Measurements from ENCODE around the gene OR52K1.
A peak's percentile ranks its signal among the peaks of the same experiment; 100 is the strongest.
"Not testable (repeated sequence)": the region's sequence is repeated elsewhere in the genome, so short reads cannot be mapped to it uniquely, and the experiment has no call there.

Gene OR52K1

GRCh38 chr11:4523666-4524065 is 41.2 kb downstream of the OR52K1 start:
- Histone ChIP-seq H3K4me1 (ENCODE audit: control insufficient read depth, insufficient read depth, low read length, unreplicated experiment) (no peaks in the 10 kb centered on the region), H3K27me3 (ENCODE audit: insufficient read depth, low read length) (0 out of 2 replicates have a peak, but pooled peaks cover 3% of the 10 kb centered on the region), H3K27ac (ENCODE audit: low read depth, low read length) (no peak overlapping the region), H3K4me3 (ENCODE audit: low read depth, low read length) (no peak overlapping the region), H3K79me2 (ENCODE audit: control insufficient read depth, insufficient read depth, low read length, unreplicated experiment) (no peaks in the 10 kb centered on the region), H2AFZ (ENCODE audit: low read length, unreplicated experiment) (no peak overlapping the region), H3K36me3 (ENCODE audit: insufficient read depth, low read length) (no peaks in the 10 kb centered on the region)

GRCh38 chr11:4527926-4528325 is 45.5 kb downstream of the OR52K1 start:
- H3K79me2 ChIP-seq (ENCODE audit: control insufficient read depth, insufficient read depth, low read length, unreplicated experiment): no peaks in the 10 kb centered on the region
- H3K27ac ChIP-seq (ENCODE audit: low read depth, low read length): no peak overlapping the region
- no peaks in the 10 kb centered on the region for H3K4me1 ChIP-seq (ENCODE audit: control insufficient read depth, insufficient read depth, low read length, unreplicated experiment)
- peaks cover 10% of the 10 kb centered on the region; the same call in 1 of the 2 replicates for H3K27me3 ChIP-seq (ENCODE audit: insufficient read depth, low read length)
- no peak overlapping the region for H2AFZ ChIP-seq (ENCODE audit: low read length, unreplicated experiment)
- H3K36me3 ChIP-seq (ENCODE audit: insufficient read depth, low read length): no peaks in the 10 kb centered on the region
- H3K4me3 ChIP-seq (ENCODE audit: low read depth, low read length): no peak overlapping the region

DNA sequence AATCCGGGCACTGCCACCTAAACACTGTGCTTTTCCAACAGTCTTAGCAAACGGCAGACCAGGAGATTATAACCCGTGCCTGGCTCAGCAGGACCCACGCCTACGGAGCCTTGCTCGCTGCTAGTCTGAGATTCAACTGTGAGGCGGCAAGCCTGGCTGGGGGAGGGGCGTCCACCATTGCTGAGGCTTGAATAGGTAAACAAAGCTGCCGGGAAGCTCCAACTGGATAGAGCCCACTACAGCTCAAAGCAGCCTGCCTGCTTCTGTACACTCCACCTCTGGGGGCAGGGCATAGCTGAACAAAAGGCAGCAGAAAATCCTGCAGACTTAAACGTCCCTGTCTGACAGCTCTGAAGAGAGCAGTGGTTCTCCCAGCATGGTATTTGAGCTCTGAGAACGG is 49.2 kb downstream of the OR52K1 start:
- not testable (repeated sequence) for H3K36me3 ChIP-seq (ENCODE audit: insufficient read depth, low read length); H2AFZ ChIP-seq (ENCODE audit: low read length, unreplicated experiment); H3K4me3 ChIP-seq (ENCODE audit: low read depth, low read length); H3K79me2 ChIP-seq (ENCODE audit: control insufficient read depth, insufficient read depth, low read length, unreplicated experiment); H3K27ac ChIP-seq (ENCODE audit: low read depth, low read length); H3K4me1 ChIP-seq (ENCODE audit: control insufficient read depth, insufficient read depth, low read length, unreplicated experiment)
- H3K27me3 ChIP-seq (ENCODE audit: insufficient read depth, low read length): peaks cover 10% of the 10 kb centered on the region; the same call in 1 of the 2 replicates

DNA sequence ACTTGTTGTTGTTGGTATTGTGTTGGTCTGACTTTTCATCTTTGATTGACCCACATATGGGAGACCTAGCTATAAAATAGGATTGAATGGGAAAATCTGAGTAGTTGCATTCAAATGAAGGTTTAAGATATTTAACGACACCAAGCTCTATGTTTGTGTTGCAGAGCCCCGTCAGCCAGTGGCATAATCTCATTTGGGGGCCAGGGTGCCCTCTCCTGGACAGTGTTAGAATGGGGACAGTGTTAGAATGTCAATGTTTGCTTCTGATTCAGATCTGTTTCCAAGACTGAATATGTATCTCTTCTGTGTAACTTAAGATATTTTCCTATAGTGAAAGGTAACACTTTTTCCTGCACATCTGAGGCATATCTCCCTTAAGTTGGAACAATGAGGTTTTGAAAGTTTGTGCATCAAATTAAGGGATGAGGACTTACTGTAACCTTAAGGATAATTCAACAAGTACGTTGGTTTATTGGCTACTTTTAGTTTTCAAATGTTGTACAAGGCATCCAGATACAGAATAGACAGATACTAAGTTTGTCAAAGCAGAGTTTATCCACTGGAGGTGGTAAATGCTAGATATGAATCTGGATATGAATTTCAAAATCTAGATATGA is 57.3 kb downstream of the OR52K1 start:
- H3K79me2 ChIP-seq (ENCODE audit: control insufficient read depth, insufficient read depth, low read length, unreplicated experiment): no peaks in the 10 kb centered on the region
- no peaks in the 10 kb centered on the region for H3K36me3 ChIP-seq (ENCODE audit: insufficient read depth, low read length)
- H3K27ac ChIP-seq (ENCODE audit: low read depth, low read length): no peak overlapping the region
- no peak overlapping the region for H3K4me3 ChIP-seq (ENCODE audit: low read depth, low read length)
- H3K27me3 ChIP-seq (ENCODE audit: insufficient read depth, low read length): peaks cover 26% of the 10 kb centered on the region
- peak overlapping the region; percentile 25 for H2AFZ ChIP-seq (ENCODE audit: low read length, unreplicated experiment)
- H3K4me1 ChIP-seq (ENCODE audit: control insufficient read depth, insufficient read depth, low read length, unreplicated experiment): no peaks in the 10 kb centered on the region

DNA sequence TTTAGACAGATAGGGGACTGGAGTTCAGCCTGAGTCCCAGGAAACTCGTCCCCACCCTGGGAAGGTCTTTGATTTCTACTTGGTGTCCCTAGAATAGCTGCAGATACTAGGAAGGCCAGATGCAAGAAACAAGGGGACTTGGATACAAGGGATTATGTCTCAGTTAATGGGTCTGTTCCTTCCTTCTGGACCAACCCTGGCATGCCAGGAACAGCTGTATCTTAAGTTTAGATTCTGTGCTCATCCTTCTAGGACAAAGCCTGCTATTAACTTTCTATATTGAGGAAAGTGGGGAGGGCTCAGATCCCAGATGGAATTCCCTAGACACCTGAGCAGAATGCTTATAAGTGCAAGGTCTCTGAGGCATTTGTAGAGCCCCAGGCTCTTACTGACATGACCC is 58.6 kb downstream of the OR52K1 start:
- Histone ChIP-seq H3K36me3 (ENCODE audit: insufficient read depth, low read length) (no peaks in the 10 kb centered on the region), H3K27ac (ENCODE audit: low read depth, low read length) (no peak overlapping the region), H3K27me3 (ENCODE audit: insufficient read depth, low read length) (peaks cover 32% of the 10 kb centered on the region), H2AFZ (ENCODE audit: low read length, unreplicated experiment) (no peak overlapping the region), H3K4me3 (ENCODE audit: low read depth, low read length) (no peak overlapping the region), H3K79me2 (ENCODE audit: control insufficient read depth, insufficient read depth, low read length, unreplicated experiment) (no peaks in the 10 kb centered on the region), H3K4me1 (ENCODE audit: control insufficient read depth, insufficient read depth, low read length, unreplicated experiment) (no peaks in the 10 kb centered on the region)

All from ACC112 (cell line).